ENCODE measurements around the gene NEGR1.

The NEGR1 gene

GRCh38 chr1:71561729-71562128, 720.6 kb downstream of the NEGR1 start:
- TF ChIP-seq MAX (IDR thresholded peaks at IDR 0.05; ENCODE audit: low read depth, low read length): no peak
- TF ChIP-seq MYC (IDR thresholded peaks at IDR 0.05; ENCODE audit: low read depth, low read length): no peak
- TF ChIP-seq CTCF (IDR thresholded peaks at IDR 0.05; ENCODE audit: low read depth, low read length): no peak
- TF ChIP-seq POLR2A (IDR thresholded peaks at IDR 0.05; ENCODE audit: extremely low read depth, insufficient read length): no peak
- DNase-seq (ENCODE audit: low read depth): no peak
- no peak overlapping the region for H3K4me3 ChIP-seq (ENCODE audit: low read depth, low read length)

DNA sequence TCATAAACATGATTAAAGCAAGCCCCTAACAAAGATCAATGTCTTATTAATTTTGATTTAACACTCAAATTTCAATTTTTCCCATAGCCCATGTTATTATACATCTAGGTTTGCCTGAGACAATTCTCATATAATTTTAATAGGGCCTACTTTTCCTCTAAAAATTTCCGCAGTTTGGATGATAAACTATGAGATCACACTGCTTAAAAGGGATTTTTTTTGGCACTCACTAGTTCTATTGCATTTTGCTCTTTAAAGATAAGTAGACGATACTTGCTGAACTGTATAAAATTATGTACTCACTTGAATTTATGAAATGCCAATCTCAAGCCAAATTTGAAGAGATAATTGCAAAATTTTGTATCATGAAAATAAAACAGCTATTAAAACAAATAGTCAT, 721.1 kb downstream of the NEGR1 start:
- no peak for TF ChIP-seq POLR2A (IDR thresholded peaks at IDR 0.05; ENCODE audit: extremely low read depth, insufficient read length)
- no peak for TF ChIP-seq CTCF (IDR thresholded peaks at IDR 0.05; ENCODE audit: low read depth, low read length)
- no peak for TF ChIP-seq MYC (IDR thresholded peaks at IDR 0.05; ENCODE audit: low read depth, low read length)
- no peak for TF ChIP-seq MAX (IDR thresholded peaks at IDR 0.05; ENCODE audit: low read depth, low read length)
- DNase-seq (ENCODE audit: low read depth): no peak
- no peak overlapping the region for H3K4me3 ChIP-seq (ENCODE audit: low read depth, low read length)

DNA sequence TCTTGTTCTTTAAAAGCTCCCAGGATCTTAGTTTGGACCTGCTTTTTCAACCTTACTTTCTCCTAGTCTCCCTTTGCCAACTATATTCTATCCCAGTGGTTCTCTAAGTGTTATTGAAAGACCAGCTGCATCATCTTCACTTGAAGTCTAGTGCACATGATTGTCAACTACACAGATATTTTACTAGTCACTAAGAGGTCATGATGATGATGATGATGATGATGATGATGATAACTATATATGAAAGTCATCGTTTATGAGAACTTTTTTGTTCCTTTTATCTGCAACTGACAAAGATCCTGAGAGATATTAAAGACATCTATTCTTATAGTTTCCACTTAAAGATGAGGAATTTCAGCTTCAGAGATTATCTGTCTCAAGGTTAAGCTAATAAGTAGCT, 722.5 kb downstream of the NEGR1 start:
- no peak overlapping the region for H3K4me3 ChIP-seq (ENCODE audit: low read depth, low read length)
- TF ChIP-seq CTCF (IDR thresholded peaks at IDR 0.05; ENCODE audit: low read depth, low read length) (no peak), MYC (IDR thresholded peaks at IDR 0.05; ENCODE audit: low read depth, low read length) (no peak), MAX (IDR thresholded peaks at IDR 0.05; ENCODE audit: low read depth, low read length) (no peak), POLR2A (IDR thresholded peaks at IDR 0.05; ENCODE audit: extremely low read depth, insufficient read length) (no peak)
- DNase-seq (ENCODE audit: low read depth): no peak

- no peak overlapping the region for H3K4me3 ChIP-seq (ENCODE audit: low read depth, low read length)
- TF ChIP-seq MAX (IDR thresholded peaks at IDR 0.05; ENCODE audit: low read depth, low read length): no peak
- no peak for TF ChIP-seq MYC (IDR thresholded peaks at IDR 0.05; ENCODE audit: low read depth, low read length)
- no peak for TF ChIP-seq CTCF (IDR thresholded peaks at IDR 0.05; ENCODE audit: low read depth, low read length)
- no peak for TF ChIP-seq POLR2A (IDR thresholded peaks at IDR 0.05; ENCODE audit: extremely low read depth, insufficient read length)
- no peak for DNase-seq (ENCODE audit: low read depth)
Observed at GRCh38 chr1:71557138-71557537, 725.2 kb downstream of the NEGR1 start.

- TF ChIP-seq CTCF (IDR thresholded peaks at IDR 0.05; ENCODE audit: low read depth, low read length): no peak
- TF ChIP-seq MAX (IDR thresholded peaks at IDR 0.05; ENCODE audit: low read depth, low read length): no peak
- TF ChIP-seq POLR2A (IDR thresholded peaks at IDR 0.05; ENCODE audit: extremely low read depth, insufficient read length): no peak
- no peak for TF ChIP-seq MYC (IDR thresholded peaks at IDR 0.05; ENCODE audit: low read depth, low read length)
- H3K4me3 ChIP-seq (ENCODE audit: low read depth, low read length): no peak overlapping the region
- DNase-seq (ENCODE audit: low read depth): no peak
Observed at GRCh38 chr1:71548398-71548890, 733.9 kb downstream of the NEGR1 start.

DNA sequence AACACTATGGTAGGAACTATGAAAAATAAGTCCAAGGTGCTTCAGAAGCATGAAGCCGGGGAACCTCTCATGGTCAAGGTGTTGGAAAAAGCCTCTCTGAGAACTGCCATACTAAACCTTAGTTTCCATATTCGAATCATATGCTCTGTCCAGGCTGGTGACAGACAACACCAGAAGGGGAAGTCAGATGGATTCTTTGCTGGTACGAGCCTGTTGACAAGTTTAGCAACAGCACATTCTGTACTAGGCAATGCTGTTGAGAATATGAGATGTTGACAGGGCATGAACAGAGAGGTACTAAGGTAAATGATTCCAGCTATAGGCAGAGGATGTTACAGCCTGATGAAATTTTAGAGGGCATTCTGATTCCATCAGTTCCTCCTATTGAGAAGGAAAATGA, 740.2 kb downstream of the NEGR1 start:
- TF ChIP-seq MYC (IDR thresholded peaks at IDR 0.05; ENCODE audit: low read depth, low read length): no peak
- no peak for TF ChIP-seq POLR2A (IDR thresholded peaks at IDR 0.05; ENCODE audit: extremely low read depth, insufficient read length)
- no peak for TF ChIP-seq MAX (IDR thresholded peaks at IDR 0.05; ENCODE audit: low read depth, low read length)
- no peak for DNase-seq (ENCODE audit: low read depth)

More for the DNA sequence above, 740.2 kb downstream of the NEGR1 start:
- H3K4me3 ChIP-seq (ENCODE audit: low read depth, low read length): no peak overlapping the region

Measured in NB4 (cell line).